ENCODE measurements around the gene IGBP1. TPM values are rescaled to one million over a fixed set of nuclear protein-coding genes. Genes with fewer than 3 reads are reported as not detected.
A peak's percentile ranks its signal among the peaks of the same experiment; 100 is the strongest.
"Not testable (repeated sequence)": the region's sequence is repeated elsewhere in the genome, so short reads cannot be mapped to it uniquely, and the experiment has no call there.

Gene IGBP1
- total RNA-seq = 61.9 TPM

DNA sequence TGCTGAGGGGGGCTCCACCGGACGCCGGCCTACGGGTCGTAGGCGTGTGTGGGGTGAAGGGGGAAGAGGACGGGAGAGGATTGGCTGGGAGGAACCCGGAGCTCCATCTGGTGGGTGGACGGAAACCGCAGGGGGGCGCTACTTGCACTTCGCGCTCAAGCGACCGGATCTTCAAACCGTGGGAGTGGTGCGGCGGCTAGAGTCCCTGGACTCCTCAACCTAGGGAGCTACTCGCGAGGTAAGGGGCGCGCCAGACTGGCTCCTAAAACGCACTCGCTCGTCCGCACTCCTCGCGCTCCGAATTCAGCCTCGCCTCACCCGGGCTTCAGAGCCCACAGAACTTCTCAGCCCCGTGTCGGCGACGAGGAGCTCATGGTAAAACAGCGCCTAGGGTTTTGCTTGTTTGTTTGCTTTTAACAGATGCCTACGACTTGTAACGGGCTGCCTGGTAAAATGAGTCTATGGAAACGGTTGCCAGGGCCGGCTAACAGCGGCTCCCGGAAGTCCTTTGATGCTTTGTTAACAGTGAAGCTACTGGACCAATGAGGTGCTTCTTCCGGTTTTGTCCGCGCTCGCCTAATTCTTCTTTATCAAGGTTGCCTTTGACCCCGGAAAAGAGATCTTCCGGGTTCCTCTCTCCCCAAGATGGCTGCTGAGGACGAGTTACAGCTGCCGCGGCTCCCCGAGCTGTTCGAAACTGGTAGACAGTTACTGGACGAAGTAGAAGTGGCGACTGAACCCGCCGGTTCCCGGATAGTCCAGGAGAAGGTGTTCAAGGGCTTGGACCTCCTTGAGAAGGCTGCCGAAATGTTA lies at the start of gene IGBP1:
Gene IGBP1, plus strand, starts transcription at position 145 of the 813 bp plus-strand sequence. Its CDS starts 501 bp downstream, at position 646.
- peak; percentile 84 for DNase-seq (ENCODE audit: low spot score)

DNA sequence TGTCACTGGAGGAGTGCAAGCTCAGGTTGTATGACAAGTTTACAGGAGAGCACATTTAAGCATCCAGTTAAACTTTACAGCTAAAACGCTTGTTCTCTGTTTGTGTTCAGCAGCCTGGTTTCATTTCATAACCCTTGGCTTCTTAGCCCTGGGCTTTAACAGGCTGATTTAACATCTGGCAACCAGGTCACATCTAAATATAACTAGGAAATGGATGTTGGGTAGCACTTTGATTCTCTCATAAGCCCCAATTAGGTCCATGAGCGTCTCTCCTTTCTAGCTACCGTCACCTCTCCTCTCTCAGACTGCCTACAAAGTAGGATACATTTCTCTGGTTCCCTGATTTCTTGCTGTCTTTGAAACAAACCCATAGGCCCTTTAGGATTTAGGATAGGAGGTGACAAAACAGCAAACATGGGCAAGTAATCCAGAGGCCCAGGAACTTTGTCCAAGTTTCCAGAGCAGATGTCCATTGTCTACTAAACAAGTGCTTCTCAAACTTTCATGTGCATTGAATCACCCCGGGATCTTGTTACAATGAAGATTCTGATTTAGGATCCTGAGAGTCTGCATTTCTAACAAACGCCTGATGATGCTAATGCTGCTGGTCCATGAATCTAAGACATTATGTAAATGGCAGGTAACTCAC lies 48.5 kb upstream of the IGBP1 start:
- no peak for DNase-seq (ENCODE audit: low spot score)

DNA sequence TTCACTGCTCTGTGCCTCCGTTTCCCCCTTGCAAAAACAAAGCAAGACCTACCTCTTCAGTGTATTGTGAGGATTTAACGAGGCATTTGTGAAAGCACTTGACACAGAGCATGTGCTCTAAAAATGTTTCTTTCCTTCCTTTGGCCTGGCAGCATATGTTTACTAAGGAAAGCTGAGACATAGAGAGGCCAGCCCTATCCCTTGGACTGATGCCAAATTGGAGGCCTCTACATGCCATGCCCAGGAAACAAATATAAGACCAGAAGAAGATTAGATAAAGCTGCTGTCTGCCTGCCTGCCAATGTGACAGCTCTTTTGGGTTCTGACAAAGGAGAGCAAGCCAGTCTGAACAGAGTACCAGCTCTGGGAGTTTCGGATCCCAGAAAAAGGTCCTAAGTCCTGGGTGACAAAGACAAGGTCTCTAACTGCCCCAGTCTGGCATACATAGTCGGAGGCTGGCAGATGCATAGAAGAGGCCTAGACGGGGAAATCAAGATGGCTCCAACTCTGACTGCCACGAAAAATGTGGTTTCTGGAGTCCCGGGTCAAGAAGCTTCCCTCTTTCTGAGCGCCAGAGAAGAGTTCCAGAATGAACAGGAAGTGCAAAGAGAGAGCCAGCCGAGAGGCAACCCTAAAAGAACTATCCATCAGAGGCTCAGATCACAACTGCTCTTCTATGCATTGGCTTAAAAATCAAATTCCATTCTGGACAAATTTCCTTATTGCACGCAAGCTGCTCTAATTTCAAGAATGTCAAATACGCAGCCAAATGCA lies 45.2 kb upstream of the IGBP1 start:
- DNase-seq (ENCODE audit: low spot score) = peak; percentile 26

DNA sequence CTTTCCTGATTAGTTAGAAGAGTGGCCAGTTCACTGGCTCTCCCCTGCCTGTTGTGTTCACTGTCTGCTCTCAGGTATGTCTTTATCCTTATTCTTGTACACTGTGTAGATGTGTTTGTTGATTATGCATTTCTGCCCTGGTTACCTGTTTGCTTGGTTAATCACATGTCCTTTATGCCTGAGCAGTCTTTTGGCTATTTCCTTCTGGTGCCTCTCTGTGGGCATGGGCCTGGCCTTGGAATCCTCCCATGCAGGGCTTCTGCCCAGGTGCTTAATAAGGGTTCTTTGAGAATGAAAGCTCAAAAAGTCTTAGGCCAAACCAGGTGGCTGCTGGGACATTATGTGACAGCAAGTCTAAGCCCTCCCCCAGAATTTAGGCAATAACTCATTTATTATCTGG lies 44.5 kb upstream of the IGBP1 start:
- DNase-seq (ENCODE audit: low spot score) = no peak

DNA sequence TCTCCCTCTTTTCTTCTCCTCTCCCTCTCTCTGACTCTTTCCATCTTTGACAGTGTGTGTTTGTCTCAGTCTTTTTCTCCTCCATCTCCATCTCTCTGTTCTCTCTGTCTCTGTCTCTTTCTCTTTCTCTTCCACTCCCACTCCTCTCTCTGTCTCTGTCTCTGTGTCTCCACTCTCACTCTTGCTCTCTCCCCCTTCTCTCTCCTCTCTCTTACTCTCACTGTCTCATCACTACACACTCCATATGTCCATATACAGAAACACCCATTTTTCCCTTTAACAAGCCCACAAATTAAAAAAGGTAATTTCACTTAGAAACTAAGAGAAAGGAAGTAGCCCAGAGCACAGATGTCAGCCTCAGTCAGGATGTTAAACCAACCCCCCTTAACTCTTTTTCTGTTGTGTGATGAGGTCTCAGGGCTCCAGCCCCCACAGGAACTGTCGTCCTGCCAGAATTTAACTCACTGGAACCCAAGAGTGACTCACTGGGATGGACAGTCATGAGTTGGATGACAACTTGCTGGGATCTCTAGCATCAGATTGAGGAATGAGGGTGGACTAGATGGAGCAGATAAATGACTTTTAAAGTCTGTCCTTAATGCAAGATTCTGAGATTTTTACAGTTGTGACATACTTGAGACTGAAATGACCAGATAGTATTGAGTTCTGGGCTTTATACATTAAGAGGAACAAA lies 43.5 kb upstream of the IGBP1 start:
- no peak for DNase-seq (ENCODE audit: low spot score)

DNA sequence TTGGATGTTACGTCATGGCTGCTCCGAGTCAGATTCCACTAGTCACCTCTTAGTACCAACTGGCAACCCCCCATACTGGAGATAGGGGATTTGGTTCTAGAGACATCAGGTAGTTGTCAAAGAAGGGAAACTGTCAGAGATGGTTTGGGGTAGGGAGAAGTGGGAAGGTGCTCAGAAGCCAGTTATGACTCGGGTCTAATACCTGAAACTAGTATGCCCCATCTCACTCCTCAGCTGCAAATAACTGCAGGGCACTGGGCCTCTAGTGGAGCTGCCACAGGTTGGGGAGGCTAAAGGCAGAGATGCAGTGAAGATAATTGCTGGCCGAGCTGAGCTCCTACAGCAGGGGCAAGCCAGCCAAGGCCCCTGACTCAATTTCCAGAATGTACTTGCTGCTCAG lies 41.0 kb upstream of the IGBP1 start:
- no peak for DNase-seq (ENCODE audit: low spot score)

DNA sequence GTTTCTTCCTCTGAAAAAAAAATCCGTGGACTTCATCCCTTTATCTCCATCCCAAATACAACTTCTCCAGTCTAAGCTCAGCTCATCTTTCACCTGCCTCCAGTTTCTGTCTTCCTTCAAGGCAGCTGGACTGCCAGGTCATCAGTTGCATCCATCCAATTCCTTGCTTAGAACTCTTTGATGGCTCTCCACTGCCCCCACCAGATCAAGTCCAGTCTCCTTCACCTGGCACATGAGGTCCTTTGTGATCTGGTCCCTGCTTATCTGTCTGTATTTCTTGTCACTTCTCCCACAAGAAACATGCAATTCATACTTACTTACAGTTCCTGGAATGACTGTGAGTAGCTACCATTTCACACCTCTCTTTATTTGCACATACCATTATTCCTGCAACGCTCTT lies 37.2 kb upstream of the IGBP1 start:
- DNase-seq (ENCODE audit: low spot score) = no peak

DNA sequence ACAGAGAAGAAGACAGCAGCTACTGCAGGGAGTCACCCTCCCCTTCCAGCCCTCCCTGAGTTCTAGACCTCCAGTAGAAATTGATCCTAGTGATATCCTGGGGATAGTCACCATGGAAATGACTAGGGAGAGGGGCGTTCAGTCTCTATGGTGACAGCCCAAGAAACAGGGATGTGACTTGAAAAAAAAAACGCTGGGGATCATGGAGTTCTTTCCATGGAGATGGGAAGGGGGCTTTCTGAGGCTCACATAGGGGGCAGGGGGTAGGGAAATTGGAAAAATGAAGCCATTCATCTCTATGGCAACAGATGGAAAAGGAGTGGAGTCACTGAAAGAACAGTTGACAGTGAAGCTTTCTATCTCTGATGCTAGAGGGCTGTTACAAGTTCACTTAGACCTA lies 28.0 kb upstream of the IGBP1 start:
- DNase-seq (ENCODE audit: low spot score) = no peak

DNA sequence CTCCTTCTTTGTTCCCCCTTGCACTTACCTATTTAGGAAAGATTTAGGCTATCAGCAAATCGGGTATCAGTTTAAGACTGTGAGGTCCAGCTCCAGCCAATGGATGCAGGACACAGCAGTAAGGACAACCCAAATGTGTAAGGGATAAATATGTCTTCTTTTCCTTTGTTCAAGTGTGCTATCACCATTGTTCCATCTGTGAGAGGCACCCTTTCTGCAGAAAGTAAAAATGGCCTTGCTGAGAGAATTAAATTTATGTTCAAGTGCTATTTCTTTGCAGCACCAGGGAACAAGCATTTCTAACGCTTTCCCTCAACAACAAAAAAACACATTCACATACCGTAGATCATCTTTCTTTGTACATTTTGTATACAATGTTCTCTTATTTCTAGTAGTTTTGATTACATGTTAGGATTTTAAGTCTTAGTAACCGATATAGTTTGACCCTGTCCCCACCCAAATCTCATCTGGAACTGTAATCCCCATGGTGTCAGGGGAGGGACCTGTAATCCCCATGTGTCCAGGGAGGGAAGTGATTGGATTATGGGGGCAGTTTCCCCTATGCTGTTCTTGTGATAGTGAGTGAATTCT lies 21.7 kb upstream of the IGBP1 start:
- not testable (repeated sequence) for DNase-seq (ENCODE audit: low spot score)

DNA sequence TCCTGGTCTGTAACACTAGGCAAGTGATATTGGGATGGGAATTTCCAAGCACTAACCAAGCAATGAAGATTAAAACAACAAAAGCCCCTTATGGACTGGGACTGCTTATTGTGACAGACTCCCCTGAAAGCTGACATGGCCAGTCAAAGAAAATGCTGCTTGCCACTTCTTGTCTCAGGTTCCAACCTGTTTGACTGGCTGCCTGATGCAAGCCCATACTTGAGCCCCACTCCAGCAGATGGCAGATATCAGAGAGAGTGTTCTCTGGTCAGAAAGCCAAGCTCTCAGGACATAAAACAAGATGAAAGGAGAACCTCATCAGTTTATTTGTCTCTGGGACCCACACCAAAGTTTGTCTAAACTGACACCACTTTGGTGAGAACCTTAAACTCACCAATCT lies 15.5 kb upstream of the IGBP1 start:
- no peak for DNase-seq (ENCODE audit: low spot score)

DNA sequence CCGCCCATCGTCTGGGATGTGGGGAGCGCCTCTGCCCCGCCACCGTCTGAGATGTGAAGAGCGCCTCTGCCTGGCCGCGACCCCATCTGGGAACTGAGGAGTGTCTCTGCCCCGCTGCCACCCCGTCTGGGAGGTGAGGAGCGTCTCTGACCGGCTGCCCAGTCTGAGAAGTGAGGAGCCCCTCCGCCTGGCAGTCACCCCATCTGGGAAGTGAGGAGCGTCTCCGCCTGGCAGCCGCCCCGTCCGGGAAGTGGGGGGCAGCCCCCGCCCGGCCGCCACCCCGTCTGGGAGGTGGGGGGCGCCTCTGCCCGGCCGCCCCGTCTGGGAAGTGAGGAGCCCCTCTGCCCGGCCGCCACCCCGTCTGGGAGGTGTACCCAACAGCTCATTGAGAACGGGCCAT lies 10.2 kb upstream of the IGBP1 start:
- DNase-seq (ENCODE audit: low spot score) = not testable (repeated sequence)

DNA sequence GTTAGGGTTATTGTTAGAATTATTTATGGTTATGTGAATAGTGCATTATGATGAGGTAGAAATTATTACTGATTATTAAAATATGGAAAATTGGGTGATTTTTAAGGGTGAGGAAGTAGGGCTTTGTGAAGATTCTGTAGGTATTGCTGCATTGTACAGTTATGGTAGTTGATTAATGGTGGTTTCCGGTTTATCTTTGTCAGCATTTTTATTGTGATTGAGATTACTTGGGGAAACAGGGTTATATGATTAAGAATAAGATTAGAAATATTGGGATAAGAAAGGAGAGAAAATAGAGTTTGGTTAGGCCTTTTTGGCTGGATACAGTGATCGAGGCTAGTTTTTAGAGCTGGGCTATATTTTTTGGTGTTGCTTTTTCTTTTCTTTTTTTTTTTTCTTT lies 8.6 kb upstream of the IGBP1 start:
- no peak for DNase-seq (ENCODE audit: low spot score)

DNA sequence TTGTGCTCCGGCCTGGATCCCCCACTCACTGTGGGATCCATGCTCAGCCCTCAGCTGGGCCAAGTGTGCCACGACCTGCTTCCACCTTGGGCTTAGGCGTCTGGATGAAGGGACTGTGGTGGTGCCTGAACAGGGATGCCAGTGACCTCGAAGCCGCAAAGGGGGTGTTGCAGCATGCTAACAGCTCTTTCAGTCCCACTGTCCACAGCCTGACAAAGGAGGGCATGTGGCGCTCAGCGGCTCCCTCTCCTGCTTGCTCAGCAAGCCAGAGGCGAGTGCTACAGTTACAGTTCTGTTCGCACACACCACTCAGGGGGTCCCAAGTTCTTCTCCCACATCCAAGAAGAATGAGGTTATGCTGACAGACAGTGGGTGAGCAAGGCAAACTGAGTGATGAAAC lies 5.2 kb upstream of the IGBP1 start:
- DNase-seq (ENCODE audit: low spot score) = no peak

DNA sequence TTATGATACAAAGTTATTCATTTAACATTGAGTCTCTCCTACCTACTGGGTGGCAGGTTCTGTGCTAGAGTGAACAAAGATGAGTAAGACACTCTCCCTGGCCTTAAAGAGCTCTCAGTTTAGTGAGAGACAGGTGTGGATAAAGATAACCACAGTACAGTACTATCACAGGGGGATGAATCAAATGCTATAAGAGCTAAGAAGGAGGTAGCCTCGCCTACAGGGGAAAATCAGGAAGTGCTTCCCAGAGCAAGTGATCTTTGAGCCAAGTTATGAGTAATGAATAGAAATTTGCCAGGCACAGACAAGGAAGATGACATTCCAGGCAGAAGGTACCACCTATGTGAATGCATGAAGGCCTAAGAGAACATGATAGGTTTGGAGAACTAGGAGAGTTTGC lies 3.4 kb upstream of the IGBP1 start:
- no peak for DNase-seq (ENCODE audit: low spot score)

DNA sequence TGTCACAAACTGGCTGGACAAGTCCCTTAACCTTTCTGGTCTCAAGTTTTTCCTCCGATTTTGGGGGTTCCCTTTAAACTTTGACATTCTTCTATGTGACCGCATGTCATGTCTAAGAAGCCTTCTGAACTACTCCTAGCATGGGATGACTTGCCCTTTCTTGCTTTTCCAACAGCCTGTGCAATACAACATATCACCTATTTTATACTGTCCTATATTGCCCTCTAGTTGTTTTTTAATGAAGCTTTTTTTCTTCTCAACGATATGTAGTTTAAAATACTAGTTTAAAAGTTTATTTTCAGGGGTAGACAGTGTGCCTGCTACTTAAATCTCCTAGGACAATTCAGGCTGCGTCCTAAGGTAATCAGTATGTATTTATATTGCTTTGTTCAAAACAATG lies 1.0 kb upstream of the IGBP1 start:
- no peak for DNase-seq (ENCODE audit: low spot score)

DNA sequence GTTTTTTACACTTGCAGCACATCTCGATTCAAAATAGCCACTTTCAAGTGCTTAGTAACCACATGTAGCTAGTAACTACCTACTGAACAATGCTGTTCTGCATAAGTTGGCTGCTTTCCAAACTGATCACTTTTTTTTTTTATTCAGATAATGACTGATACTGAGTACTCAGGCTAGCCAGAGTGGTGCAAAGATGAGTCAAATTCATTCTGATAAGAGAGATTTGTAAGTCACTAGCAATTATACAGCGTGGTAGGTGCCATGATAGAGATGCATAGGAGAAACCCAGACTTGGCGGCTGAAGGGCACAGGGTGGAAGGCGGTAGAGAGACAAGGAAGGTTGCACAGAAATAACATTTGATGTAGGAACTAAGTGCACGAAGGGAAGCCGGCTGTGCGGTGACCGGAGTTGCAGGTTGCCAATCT lies 357 bp upstream of the IGBP1 start:
- no peak for DNase-seq (ENCODE audit: low spot score)

DNA sequence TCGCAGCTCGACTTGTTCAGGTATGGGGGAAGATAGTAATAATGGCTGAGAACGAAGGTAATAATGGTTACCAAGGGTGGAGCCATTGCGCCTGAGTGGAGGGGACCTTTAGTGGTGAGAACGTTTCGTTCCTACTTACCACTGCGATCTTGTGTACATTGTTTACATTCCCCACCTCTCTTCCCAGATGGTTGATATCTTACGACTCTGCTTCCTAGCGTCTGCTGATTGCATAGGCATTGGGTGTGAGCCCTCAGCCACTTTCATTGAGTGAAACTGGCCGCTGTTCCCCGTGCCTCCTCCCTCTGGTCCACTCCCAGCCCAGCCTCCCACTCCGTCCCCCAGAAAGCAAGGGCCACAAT lies 850 bp downstream of the IGBP1 start:
- DNase-seq (ENCODE audit: low spot score) = no peak

DNA sequence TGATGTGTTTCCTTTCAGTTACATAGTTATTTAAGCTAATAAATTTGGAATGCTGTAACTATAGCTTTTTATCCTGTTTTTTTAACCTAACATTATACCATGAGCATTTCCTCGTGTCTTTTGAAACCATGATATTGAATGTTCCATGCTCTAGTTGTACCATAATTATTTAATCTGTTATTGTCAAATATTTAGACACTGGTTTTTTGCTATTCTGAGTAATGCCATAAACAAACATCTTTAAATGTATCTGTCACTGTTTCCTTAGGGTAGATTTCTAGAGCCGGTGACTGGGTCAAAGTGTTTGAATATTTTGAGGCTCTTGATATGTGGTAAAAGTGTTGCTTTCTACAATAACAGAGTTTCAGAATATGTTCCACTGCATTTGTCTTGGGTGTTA lies 5.4 kb downstream of the IGBP1 start:
- DNase-seq (ENCODE audit: low spot score) = no peak

DNA sequence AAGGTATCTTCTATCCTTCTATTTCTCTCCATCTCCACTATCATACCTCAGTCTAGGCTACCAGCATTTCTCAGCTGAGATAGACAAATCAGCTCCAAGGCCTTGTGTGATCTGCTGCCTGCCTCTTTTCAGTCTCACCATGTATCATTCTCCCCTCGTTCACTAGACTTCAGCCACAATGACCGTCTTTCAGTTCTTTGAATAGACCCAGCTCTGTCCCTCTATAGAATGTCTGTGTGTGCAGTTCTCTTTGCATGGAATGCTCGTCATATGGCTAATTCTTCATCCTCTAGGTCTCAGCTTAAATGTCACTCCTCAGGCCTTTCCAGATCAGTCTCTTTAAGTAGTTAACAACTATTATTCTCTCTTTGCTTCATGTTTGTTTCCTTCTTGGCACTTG lies 6.5 kb downstream of the IGBP1 start:
- DNase-seq (ENCODE audit: low spot score) = no peak

DNA sequence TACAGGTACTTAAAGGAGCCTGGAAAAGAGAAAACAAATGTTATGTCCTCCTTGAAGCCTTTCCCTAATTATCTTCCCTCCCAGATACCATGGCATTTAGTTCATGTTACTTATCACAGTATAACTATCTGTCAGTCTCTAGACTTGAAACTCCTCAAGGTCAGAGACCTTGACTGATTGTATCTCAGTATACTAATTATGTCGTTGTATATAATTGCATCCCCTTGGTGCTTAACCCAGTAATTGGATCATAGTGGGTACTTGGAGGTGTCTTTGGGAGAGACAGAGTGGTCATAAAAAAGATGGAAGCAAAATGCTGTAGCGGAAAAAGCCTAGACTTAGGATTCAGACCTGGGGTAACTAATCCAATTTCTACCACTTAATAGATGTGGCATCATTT lies 8.1 kb downstream of the IGBP1 start:
- no peak for DNase-seq (ENCODE audit: low spot score)

All from mucosa of gallbladder (tissue), 1 donor.